NCI-H82 treated with DMSO at 0.1 percent for 48 hours (cell line): ENCODE measurements around the gene ESRP2.

Experiments used
- DNase-seq: peaks from one replicate; lab custom pipeline; 2025; ENCODE audit not compliant: unreplicated experiment; lab: John Stamatoyannopoulos, UW

Gene ESRP2

DNA sequence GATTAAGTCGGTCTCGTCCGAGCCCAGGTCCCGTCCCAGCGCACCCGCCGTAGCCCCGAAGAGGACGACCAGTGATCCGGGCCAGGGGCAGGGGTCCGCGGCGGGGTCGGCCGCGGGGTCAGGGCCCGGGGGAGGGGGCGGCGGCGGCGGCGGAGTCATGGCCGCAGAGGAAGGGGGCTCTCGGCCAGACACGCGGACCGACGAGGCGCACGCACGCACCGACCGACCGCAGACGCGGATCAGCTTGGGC lies at the start of gene ESRP2:
TSS of gene ESRP2 (minus strand) at position 241 of the 250 bp plus-strand sequence. CDS start at position 159, 82 bp downstream.
- no peak for DNase-seq

DNA sequence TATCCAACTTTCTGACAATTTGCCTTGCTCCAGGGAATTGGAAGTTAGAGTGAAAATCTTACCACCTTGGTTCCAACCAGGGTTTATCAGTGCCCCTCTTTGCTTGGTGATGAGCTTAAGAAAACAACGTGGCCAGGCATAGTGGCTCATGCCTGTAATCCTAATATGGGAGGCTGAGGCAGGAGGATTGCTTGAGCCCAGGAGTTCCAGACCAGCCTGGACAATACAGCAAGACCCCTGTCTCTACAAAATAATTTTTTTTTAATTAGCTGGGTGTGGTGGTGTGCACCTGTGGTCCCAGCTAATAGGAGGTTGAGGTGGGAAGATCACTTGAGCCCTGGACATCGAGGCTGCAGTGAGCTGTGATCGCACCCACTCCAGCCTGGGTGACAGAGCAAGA lies 49.8 kb upstream of the ESRP2 start:
- no peak for DNase-seq

GRCh38 chr16:68284847-68285246 lies 48.9 kb upstream of the ESRP2 start:
- DNase-seq: no peak

GRCh38 chr16:68283801-68284598 lies 48.1 kb upstream of the ESRP2 start:
- DNase-seq: no peak

- no peak for DNase-seq
Measured at GRCh38 chr16:68283346-68283745, 47.4 kb upstream of the ESRP2 start.

GRCh38 chr16:68282064-68282452 lies 46.1 kb upstream of the ESRP2 start:
- no peak for DNase-seq

DNA sequence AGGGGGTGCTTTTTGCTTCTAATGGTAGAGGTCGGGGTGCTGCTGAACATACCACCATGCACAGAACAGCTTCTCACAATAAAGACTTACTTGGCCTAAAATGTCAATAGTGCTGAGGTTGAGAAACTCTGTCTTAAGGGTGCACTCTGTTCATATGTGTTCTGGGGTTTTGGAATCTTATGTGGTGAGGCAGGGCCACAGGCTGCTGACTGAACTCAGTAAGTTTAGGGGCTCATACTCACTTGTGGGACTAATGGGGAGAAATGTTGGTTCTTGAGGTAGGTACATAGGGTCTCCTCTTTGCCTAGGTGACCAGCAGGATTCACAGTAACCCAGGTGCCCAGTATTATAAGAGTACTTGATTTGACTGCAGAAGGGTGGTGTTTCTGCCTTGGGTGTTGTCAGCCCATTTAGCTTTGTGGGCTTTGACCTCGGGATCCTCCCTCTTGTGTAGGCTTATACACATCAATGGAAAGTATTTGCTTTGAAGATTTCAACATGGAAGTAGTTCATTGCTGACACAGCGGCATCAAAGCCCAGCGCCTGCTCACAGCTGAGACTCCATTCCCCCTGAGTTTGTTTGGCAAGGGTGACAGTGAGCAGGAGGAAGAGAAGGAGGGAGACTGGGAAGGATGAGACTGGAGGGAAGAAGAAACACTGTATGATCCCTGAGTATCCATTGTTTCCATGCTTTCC lies 45.6 kb upstream of the ESRP2 start:
- no peak for DNase-seq

- no peak for DNase-seq
Measured at GRCh38 chr16:68279726-68280558, 44.0 kb upstream of the ESRP2 start.

- DNase-seq: no peak
Measured at GRCh38 chr16:68276223-68276622, 40.3 kb upstream of the ESRP2 start.

DNA sequence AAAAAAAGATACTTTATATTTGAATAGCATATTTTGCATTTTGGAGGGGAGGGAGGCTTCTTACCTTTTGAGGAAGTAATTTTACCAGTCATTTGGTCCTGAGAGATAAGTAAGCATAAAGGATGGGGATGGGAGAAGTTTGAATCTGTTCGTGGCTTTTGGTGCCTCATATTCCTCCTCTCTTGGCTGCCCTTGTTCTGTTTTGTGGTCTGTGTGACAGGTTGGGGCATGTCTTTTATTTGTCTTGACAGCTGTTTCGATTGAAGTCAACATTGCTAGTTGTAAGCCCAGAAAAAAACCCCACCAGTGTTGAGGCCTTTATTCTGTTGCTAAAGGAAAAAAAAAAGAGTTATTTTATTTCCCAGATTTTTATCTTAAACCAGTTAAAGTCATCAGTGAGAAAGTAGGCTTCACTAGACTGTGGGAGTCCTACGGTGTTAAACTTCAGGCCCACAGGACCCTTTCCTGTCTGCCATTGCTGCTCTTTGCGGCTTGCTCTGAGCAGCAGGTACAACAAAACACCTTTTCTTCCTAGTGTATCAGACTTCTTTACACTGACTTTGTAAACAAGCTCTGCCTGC lies 39.8 kb upstream of the ESRP2 start:
- DNase-seq: no peak

- no peak for DNase-seq
Measured at GRCh38 chr16:68274441-68274840, 38.5 kb upstream of the ESRP2 start.

- DNase-seq: no peak
Measured at GRCh38 chr16:68273896-68274295, 38.0 kb upstream of the ESRP2 start.

DNA sequence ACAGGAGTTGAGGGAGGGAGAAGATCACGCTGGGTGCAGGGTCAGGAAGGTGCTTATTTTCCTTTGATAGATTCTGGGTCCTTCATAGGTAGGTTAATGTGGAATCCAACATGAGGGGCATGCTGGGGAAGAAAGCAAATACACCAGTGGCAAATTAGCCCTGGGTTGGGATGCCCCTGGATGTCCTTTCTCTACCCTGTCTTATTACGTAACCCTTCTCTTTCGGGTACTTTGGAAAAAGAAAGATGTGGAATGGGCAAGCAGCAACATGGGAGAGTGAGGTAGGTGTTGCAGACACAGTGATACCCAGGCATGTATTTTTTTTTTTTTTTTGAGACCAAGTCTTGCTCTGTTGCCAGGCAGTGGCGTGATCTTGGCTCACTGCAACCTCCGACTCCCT lies 37.5 kb upstream of the ESRP2 start:
- DNase-seq: no peak

- DNase-seq: no peak
Measured at GRCh38 chr16:68272507-68273209, 36.7 kb upstream of the ESRP2 start.

GRCh38 chr16:68270353-68270752 lies 34.4 kb upstream of the ESRP2 start:
- no peak for DNase-seq

DNA sequence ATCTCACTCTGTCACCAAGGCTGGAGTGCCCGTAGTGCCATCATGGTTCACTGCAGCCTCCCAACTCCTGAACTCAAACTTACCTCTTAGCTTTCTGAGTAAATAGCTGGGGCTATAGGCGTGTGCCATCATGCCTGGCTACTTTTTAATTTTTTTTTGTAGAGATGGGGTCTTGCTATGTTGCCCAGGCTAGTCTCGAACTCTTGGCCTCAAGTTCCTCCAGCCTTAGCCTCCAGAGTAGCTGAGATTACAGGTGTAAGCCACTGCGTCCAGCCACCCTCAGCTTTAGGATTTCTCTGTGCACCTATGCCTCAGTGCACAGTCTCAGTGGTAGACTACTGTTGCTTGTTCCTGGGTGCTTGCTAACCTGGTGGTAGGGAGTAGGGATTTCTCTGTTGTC lies 33.9 kb upstream of the ESRP2 start:
- DNase-seq: no peak

DNA sequence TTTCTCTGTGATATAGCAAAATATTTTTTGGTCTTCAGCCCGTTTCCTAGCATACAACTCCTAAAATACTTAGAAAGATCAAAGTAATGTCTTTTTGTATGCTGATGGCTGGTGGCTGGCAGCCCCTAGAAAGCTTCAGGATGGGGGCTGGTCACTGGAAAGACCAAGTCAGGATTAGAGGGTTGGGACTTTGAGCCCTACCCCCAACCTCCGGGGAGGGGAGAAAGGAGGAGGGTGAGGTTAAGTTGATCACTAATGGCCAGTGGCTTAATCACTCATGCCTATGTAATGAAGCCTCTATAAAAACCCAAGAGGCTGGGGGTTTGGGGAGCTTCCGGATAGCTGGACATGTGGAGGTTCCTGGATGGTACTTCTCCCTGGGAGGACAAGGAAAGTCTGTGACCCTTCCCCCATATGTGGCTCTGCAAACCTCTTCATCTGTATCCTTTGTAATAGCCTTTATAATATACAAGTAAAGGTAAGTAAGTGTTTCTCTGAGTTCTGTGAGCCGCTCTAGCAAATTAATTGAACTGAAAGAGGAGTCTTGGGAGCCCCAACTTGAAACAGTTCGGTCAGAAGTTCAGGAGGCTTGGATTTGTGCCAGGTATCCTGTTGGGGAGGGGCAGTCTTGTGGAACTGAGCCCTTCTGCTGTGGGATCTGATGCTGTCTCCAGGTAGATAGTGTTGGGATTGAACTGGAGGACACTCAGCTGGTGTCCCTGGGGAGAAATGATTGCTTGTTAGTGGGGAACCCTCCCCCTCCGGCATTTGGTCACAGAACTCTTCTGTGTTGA lies 31.9 kb upstream of the ESRP2 start:
- peak; percentile 64 for DNase-seq

DNA sequence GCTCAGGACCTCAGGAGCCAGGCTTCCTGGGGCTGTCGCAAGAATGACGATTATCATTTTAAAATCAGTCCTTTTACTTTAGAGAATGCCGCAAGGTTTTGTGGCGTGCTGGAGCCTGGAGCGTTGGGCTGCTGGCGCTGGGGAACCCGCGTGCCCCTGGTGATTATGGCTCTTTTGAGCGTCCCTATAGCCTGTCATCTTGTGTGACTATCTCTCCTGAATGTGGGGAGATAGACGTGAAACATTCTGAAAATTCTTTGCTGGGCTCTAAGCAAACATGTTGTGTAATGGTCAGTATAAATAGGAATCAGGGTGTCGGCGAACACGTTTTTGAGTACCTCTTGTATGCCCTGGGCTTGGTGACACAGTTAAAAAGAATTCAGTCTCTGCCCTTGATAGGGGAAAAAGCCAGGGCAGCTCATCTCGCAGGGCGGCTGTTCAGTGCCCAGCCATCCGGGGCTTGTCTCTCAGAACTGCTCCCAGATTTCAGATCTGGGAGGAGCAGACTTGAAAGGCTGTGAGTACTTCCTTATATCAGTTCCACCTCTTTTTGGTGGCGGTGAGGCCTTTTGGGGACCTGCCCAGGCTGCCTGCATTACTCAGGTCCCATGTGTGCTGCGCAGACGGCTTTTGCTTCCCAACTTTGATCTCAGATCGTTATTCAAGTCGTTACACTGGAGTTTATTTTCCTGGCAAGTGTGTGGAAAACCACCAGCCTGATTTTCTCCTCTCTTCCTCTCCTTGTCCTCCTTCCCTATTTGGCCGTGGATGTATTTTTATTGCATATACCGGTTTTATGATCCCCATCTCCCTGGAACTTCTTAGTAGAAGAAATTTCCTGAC lies 29.4 kb upstream of the ESRP2 start:
- DNase-seq: no peak
